Esophagus muscularis mucosa (tissue), 4 donors: ENCODE measurements around the gene EYA4. TPM values are rescaled to one million over a fixed set of nuclear protein-coding genes. Genes with fewer than 3 reads are reported as not detected.
"Not testable (repeated sequence)": the region's sequence is repeated elsewhere in the genome, so short reads cannot be mapped to it uniquely, and the experiment has no call there.

Source experiments
- DNase-seq: peaks from one replicate; pipeline ENCODE4 v3.0.0-alpha.2; 2017; ENCODE audit errors: extremely low spot score
- H3K27ac ChIP-seq, 4 donors: fragments of 200-600 bp; sonication (generic); replicated peaks in 1 of 4; 1 replicate in 3 of 4; 2 replicates in 1 of 4; pipeline ENCODE4 v1.5.1; 2016 to 2019; ENCODE audit warnings: mild to moderate bottlenecking in 1 of 4
- H3K27me3 ChIP-seq, 4 donors: fragments of 200-600 bp; sonication (generic); one replicate each; pipeline versions ENCODE4 v1.5.1 to v1.6.0; 2016 to 2019
- H3K36me3 ChIP-seq, 4 donors: fragments of 200-600 bp; sonication (generic); one replicate each; pipeline ENCODE4 v1.5.1; 2016 to 2019
- H3K4me1 ChIP-seq, 4 donors: fragments of 200-600 bp; sonication (generic); one replicate each; pipeline ENCODE4 v1.5.1; 2016 to 2019
- H3K4me3 ChIP-seq, 4 donors: fragments of 200-600 bp; sonication (generic); 1 replicate in 2 of 4; 2 replicates in 2 of 4; pipeline ENCODE4 v1.5.1; 2016 to 2019; ENCODE audit warnings: mild to moderate bottlenecking in 4 of 4, moderate library complexity in 1 of 4
- H3K9me3 ChIP-seq, 4 donors: fragments of 200-600 bp; sonication (generic); 1 replicate in 3 of 4; 2 replicates in 1 of 4; pipeline ENCODE4 v1.5.1; 2016 to 2019
- EP300 ChIP-seq: sonication (generic); formaldehyde crosslinking; IDR thresholded peaks from one replicate; pipeline ENCODE4 v1.6.1; 2017; ENCODE audit warnings: antibody characterized with exemption
- POLR2A ChIP-seq: fragments of 450-650 bp; IDR thresholded peaks from one replicate; pipeline ENCODE4 v1.6.1; 2017; ENCODE audit warnings: antibody characterized with exemption, moderate library complexity, mild to moderate bottlenecking, low read depth
- POLR2AphosphoS5 ChIP-seq, 2 donors: sonication (generic); formaldehyde crosslinking; IDR thresholded peaks; one replicate each; pipeline ENCODE4 v1.6.1; 2017; ENCODE audit warnings: antibody characterized with exemption in 2 of 2
- whole genome bisulfite sequencing: methylation state at CpG from one replicate; pipeline ENCODE4 v1.1.5; 2018; 5-methylcytosine and 5-hydroxymethylcytosine counted together
- intact Hi-C: fragments of 100-400 bp; cut with DNase I; formaldehyde crosslinking; loops from one replicate; pipeline ENCODE4 v1.15.1; 2023
- total RNA-seq, 4 donors: library from RNA; depleted of rRNA; stranded (reverse); fragments of >200 nt; gene quantifications; one replicate each; pipeline versions ENCODE4 v1.1.0 to v1.2.1, GENCODE V29; 2016
- TF ChIP-seq, protein P1 (sequence below), 3 experiments: fragments of 200-600 bp in 2 of 3; fragments of 450-650 bp in 1 of 3; sonication (generic) in 2 of 3; IDR thresholded peaks; one replicate each; pipeline ENCODE4 v1.5.1; 2017 to 2019; ENCODE audit warnings: antibody characterized with exemption in 3 of 3, mild to moderate bottlenecking in 2 of 3, moderate library complexity in 1 of 3

The EYA4 gene
- total RNA-seq, 4 donors from 2014 or later: 1.5 to 3.3 (median 2.5) TPM

DNA sequence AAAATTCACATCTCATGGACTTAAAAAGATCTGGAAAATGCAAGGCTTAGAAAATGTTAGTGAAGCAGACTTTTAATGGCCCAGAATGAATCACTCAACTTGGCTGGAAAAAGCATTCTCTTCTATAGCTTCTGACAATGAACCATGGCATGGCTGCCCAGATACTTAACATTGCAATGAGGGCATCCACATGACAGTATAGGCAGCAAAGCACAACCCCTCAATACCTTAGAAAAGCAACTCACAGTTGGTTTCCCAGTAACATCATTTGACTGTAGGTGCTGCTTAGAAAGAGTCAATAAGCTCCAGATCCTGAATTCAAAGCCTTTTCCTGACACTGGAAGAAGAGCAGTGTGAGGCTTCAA is 155.8 kb downstream of the EYA4 start:
- intact Hi-C loops: no loop called here

DNA sequence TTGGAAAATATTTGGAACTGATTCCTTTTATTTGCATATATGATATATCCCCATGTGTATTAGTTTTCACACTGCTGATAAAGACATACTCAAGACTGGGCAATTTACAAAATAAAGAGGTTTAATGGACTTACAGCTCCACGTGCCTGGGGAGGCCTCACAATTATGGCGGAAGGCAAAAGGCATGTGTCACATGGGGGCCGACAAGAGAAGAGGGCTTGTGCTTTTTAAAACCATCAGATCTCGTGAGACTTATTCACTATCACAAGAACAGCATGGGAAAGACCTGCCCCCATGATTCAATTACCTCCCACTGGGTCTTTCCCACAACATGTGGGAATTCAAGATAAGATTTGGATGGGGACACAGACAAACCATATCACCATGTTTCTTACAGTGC is 156.4 kb downstream of the EYA4 start:
- H3K27me3 ChIP-seq, H3K9me3 ChIP-seq, DNase-seq, intact Hi-C loops, H3K4me1 ChIP-seq, H3K27ac ChIP-seq, H3K4me3 ChIP-seq, H3K36me3 ChIP-seq: not testable (repeated sequence)
- 73% methylated on average over 4 of the region's 4 CpGs for WGBS

More for the DNA sequence above, 155.8 kb downstream of the EYA4 start:
- Histone ChIP-seq H3K4me3 (no peak overlapping the region), H3K9me3 (no peaks in the 10 kb centered on the region), H3K36me3 (no peaks in the 10 kb centered on the region), H3K4me1 (peaks cover 0 to 9% (median 4%) of the 10 kb centered on the region in 4 donors), H3K27me3 (no peaks in the 10 kb centered on the region), H3K27ac (no peak overlapping the region)
- no peak for DNase-seq
- TF ChIP-seq POLR2A (no peak), POLR2AphosphoS5 (IDR thresholded peaks at IDR 0.05) (no peak), EP300 (no peak)
- TF ChIP-seq, protein P1, sequence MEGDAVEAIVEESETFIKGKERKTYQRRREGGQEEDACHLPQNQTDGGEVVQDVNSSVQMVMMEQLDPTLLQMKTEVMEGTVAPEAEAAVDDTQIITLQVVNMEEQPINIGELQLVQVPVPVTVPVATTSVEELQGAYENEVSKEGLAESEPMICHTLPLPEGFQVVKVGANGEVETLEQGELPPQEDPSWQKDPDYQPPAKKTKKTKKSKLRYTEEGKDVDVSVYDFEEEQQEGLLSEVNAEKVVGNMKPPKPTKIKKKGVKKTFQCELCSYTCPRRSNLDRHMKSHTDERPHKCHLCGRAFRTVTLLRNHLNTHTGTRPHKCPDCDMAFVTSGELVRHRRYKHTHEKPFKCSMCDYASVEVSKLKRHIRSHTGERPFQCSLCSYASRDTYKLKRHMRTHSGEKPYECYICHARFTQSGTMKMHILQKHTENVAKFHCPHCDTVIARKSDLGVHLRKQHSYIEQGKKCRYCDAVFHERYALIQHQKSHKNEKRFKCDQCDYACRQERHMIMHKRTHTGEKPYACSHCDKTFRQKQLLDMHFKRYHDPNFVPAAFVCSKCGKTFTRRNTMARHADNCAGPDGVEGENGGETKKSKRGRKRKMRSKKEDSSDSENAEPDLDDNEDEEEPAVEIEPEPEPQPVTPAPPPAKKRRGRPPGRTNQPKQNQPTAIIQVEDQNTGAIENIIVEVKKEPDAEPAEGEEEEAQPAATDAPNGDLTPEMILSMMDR (IDR thresholded peaks at IDR 0.05): no peak

DNA sequence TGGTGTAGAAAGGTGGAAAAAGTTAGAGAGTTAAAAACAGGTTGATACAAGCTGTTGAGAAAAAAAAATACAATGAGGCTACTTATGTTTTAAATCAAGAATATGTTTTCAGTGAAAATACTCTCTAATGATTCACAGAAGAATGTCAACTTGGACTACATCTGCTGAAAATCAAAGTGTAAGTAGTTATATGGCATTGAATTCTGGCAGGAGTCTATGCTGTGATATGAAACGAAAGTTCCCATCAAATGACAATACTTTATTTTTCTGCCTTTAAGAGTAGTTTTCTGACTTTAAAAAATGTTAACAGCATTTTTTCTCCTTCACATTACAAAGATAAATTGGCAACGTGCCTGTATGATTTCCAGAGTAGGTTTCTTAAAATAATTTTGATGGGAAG is 158.3 kb downstream of the EYA4 start:
- Histone ChIP-seq H3K4me3 (no peak overlapping the region), H3K4me1 (peaks cover 0 to 9% (median 4%) of the 10 kb centered on the region in 4 donors), H3K36me3 (no peaks in the 10 kb centered on the region), H3K27ac (no peak overlapping the region), H3K9me3 (no peaks in the 10 kb centered on the region), H3K27me3 (no peaks in the 10 kb centered on the region)
- no peak for DNase-seq
- WGBS: 24% methylated on average over 2 of the region's 2 CpGs
- TF ChIP-seq POLR2A (no peak), POLR2AphosphoS5 (IDR thresholded peaks at IDR 0.05) (no peak), EP300 (no peak)
- TF ChIP-seq, protein P1 (IDR thresholded peaks at IDR 0.05): no peak
- intact Hi-C loops: no loop called here

GRCh38 chr6:133404151-133404550 is 163.0 kb downstream of the EYA4 start:
- Histone ChIP-seq H3K36me3 (no peaks in the 10 kb centered on the region), H3K9me3 (no peaks in the 10 kb centered on the region), H3K4me3 (no peak overlapping the region), H3K27me3 (no peaks in the 10 kb centered on the region), H3K27ac (no peak overlapping the region), H3K4me1 (peaks cover 0 to 6% (median 0%) of the 10 kb centered on the region in 4 donors)
- intact Hi-C loops: no loop called here
- no peak for TF ChIP-seq EP300
- DNase-seq: no peak
- WGBS: 92% methylated on average over 2 of the region's 2 CpGs

- H3K36me3 ChIP-seq: no peaks in the 10 kb centered on the region
- intact Hi-C loops: no loop called here
- DNase-seq: no peak
- no peak overlapping the region for H3K27ac ChIP-seq
- 89% methylated on average over 8 of the region's 8 CpGs for WGBS
- no peak overlapping the region for H3K4me3 ChIP-seq
- TF ChIP-seq EP300 (no peak), POLR2AphosphoS5 (IDR thresholded peaks at IDR 0.05) (no peak), POLR2A (no peak)
- TF ChIP-seq, protein P1 (IDR thresholded peaks at IDR 0.05): no peak
- no peaks in the 10 kb centered on the region for H3K9me3 ChIP-seq
- no peaks in the 10 kb centered on the region for H3K27me3 ChIP-seq
- peaks cover 0 to under 1% (median 0%) of the 10 kb centered on the region in 4 donors for H3K4me1 ChIP-seq
These were observed 163.6 kb downstream of the EYA4 start for GRCh38 chr6:133404728-133405127.

- DNase-seq: no peak
- WGBS: 94% methylated on average over 3 of the region's 3 CpGs
- H3K27me3 ChIP-seq: no peaks in the 10 kb centered on the region
- no peaks in the 10 kb centered on the region for H3K9me3 ChIP-seq
- intact Hi-C loops: no loop called here
- TF ChIP-seq POLR2AphosphoS5 (IDR thresholded peaks at IDR 0.05) (no peak), POLR2A (no peak), EP300 (no peak)
- TF ChIP-seq, protein P1 (IDR thresholded peaks at IDR 0.05): no peak
- H3K4me3 ChIP-seq: no peak overlapping the region
- no peak overlapping the region for H3K27ac ChIP-seq
- H3K4me1 ChIP-seq: no peaks in the 10 kb centered on the region
- H3K36me3 ChIP-seq: no peaks in the 10 kb centered on the region
These were observed 166.4 kb downstream of the EYA4 start for GRCh38 chr6:133407320-133408100.
